ENCODE results near the gene ADIPOQ. TPM values are rescaled to one million over a fixed set of nuclear protein-coding genes. Genes with fewer than 3 reads are reported as not detected.

The ADIPOQ gene
- total and polyA plus RNA-seq, 4 donors = 0.02 TPM; not detected in 3

DNA sequence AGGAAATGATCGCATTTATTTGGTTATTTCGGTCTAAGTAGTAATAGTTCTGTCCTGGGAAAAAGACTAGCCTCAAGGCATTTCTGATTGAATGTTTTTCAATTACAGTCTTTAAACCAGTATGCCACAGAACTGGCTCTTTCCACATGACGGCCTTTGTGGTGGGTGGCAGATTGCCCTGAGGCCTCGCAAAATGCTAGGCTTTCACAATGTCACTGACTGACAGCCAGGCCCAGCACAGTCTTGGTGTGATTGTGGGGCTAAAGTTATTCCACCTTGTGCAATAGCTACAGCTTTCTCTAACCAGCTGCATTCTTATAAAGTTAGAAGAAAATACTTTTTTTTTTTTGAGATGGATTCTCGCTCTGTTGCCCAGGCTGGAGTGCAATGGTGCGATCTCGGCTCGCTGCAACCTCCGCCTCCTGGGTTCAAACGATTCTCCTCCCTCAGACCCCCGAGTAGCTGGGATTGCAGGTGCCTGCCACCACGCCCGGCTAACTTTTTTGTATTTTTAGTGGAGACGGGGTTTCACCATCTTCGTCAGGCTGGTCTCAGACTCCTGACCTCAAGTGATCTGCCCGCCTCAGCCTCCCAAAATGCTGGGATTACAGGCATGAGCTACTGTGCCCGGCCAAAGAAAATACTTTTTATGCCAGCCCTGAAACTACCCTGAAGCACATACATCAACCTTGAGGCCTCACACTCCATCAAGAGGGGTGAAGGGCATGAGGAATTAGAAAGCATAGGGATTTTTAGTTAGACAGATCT, 2.5 kb upstream of the ADIPOQ start:
- 91% methylated on average over 17 of the region's 17 CpGs for WGBS
- H3K4me1 ChIP-seq (ENCODE audit: control insufficient read depth in 4 of 4, insufficient read depth in 4 of 4, low read length in 3 of 4) = no peaks in the 10 kb centered on the region
- no peaks in the 10 kb centered on the region for H3K9me3 ChIP-seq (ENCODE audit: control insufficient read depth in 4 of 4, low read length in 3 of 4)
- no peak for TF ChIP-seq NR2F2 (IDR thresholded peaks at IDR 0.05)
- TF ChIP-seq SP1 (IDR thresholded peaks at IDR 0.05) = no peak
- TF ChIP-seq EGR1 (IDR thresholded peaks at IDR 0.05; ENCODE audit: low read depth in 2 of 2) = no peak
- no peak for TF ChIP-seq YY1 (IDR thresholded peaks at IDR 0.05)
- no peak for TF ChIP-seq GABPA (IDR thresholded peaks at IDR 0.05 in 1 of 2, conservative IDR thresholded peaks at IDR 0.05 in 1 of 2)
- TF ChIP-seq, protein P1, sequence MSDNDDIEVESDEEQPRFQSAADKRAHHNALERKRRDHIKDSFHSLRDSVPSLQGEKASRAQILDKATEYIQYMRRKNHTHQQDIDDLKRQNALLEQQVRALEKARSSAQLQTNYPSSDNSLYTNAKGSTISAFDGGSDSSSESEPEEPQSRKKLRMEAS (IDR thresholded peaks at IDR 0.05) = no peak
- no peak for TF ChIP-seq HNF4A (conservative IDR thresholded peaks at IDR 0.05)
- TF ChIP-seq TAF1 (conservative IDR thresholded peaks at IDR 0.05) = no peak
- TF ChIP-seq RAD21 (IDR thresholded peaks at IDR 0.05) = no peak
- no peaks in the 10 kb centered on the region for H3K27me3 ChIP-seq (ENCODE audit: control insufficient read depth in 4 of 4, insufficient read depth in 4 of 4, low read length in 3 of 4)
- H3K36me3 ChIP-seq (ENCODE audit: control insufficient read depth in 4 of 4, insufficient read depth in 3 of 4, low read depth in 1 of 4, low read length in 3 of 4) = no peaks in the 10 kb centered on the region
- H3K4me3 ChIP-seq (ENCODE audit: low read depth in 1 of 3, low read length in 3 of 3) = no peak overlapping the region
- no peak overlapping the region for H3K27ac ChIP-seq (ENCODE audit: low read depth in 1 of 2, low read length in 2 of 2)
- H3K9ac ChIP-seq (ENCODE audit: low read depth in 1 of 2, low read length in 2 of 2) = no peak overlapping the region
- no peak for DNase-seq (ENCODE audit: low spot score)

DNA sequence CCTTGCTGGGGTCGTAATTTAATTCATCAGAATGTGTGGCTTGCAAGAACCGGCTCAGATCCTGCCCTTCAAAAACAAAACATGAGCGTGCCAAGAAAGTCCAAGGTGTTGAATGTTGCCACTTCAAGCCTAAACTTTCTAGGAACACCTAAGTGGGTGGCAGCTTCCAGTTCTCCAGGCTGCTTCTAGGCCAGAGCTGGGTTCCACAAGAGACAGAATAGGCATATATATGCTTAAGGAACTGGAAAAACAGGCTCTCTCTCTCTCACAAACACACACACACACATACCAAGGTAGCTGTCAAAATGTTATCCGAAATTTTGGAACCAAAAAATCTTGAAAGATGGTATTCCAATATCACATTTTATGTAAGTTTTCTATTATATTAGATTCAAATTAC, 890 bp upstream of the ADIPOQ start:
- no peaks in the 10 kb centered on the region for H3K36me3 ChIP-seq (ENCODE audit: control insufficient read depth in 4 of 4, insufficient read depth in 3 of 4, low read depth in 1 of 4, low read length in 3 of 4)
- no peak overlapping the region for H3K9ac ChIP-seq (ENCODE audit: low read depth in 1 of 2, low read length in 2 of 2)
- no peaks in the 10 kb centered on the region for H3K9me3 ChIP-seq (ENCODE audit: control insufficient read depth in 4 of 4, low read length in 3 of 4)
- no peak overlapping the region for H3K27ac ChIP-seq (ENCODE audit: low read depth in 1 of 2, low read length in 2 of 2)
- no peaks in the 10 kb centered on the region for H3K27me3 ChIP-seq (ENCODE audit: control insufficient read depth in 4 of 4, insufficient read depth in 4 of 4, low read length in 3 of 4)
- H3K4me3 ChIP-seq (ENCODE audit: low read depth in 1 of 3, low read length in 3 of 3) = no peak overlapping the region
- DNase-seq (ENCODE audit: low spot score) = no peak
- no peak for TF ChIP-seq HNF4G (IDR thresholded peaks at IDR 0.05)
- TF ChIP-seq SP1 (IDR thresholded peaks at IDR 0.05) = no peak
- TF ChIP-seq TAF1 (conservative IDR thresholded peaks at IDR 0.05) = no peak
- TF ChIP-seq, protein P2, sequence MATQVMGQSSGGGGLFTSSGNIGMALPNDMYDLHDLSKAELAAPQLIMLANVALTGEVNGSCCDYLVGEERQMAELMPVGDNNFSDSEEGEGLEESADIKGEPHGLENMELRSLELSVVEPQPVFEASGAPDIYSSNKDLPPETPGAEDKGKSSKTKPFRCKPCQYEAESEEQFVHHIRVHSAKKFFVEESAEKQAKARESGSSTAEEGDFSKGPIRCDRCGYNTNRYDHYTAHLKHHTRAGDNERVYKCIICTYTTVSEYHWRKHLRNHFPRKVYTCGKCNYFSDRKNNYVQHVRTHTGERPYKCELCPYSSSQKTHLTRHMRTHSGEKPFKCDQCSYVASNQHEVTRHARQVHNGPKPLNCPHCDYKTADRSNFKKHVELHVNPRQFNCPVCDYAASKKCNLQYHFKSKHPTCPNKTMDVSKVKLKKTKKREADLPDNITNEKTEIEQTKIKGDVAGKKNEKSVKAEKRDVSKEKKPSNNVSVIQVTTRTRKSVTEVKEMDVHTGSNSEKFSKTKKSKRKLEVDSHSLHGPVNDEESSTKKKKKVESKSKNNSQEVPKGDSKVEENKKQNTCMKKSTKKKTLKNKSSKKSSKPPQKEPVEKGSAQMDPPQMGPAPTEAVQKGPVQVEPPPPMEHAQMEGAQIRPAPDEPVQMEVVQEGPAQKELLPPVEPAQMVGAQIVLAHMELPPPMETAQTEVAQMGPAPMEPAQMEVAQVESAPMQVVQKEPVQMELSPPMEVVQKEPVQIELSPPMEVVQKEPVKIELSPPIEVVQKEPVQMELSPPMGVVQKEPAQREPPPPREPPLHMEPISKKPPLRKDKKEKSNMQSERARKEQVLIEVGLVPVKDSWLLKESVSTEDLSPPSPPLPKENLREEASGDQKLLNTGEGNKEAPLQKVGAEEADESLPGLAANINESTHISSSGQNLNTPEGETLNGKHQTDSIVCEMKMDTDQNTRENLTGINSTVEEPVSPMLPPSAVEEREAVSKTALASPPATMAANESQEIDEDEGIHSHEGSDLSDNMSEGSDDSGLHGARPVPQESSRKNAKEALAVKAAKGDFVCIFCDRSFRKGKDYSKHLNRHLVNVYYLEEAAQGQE (IDR thresholded peaks at IDR 0.05) = no peak
- TF ChIP-seq, protein P3, sequence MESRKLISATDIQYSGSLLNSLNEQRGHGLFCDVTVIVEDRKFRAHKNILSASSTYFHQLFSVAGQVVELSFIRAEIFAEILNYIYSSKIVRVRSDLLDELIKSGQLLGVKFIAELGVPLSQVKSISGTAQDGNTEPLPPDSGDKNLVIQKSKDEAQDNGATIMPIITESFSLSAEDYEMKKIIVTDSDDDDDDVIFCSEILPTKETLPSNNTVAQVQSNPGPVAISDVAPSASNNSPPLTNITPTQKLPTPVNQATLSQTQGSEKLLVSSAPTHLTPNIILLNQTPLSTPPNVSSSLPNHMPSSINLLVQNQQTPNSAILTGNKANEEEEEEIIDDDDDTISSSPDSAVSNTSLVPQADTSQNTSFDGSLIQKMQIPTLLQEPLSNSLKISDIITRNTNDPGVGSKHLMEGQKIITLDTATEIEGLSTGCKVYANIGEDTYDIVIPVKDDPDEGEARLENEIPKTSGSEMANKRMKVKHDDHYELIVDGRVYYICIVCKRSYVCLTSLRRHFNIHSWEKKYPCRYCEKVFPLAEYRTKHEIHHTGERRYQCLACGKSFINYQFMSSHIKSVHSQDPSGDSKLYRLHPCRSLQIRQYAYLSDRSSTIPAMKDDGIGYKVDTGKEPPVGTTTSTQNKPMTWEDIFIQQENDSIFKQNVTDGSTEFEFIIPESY (IDR thresholded peaks at IDR 0.05) = no peak
- no peak for TF ChIP-seq NR2F2 (IDR thresholded peaks at IDR 0.05)
- TF ChIP-seq EGR1 (IDR thresholded peaks at IDR 0.05; ENCODE audit: low read depth in 2 of 2) = no peak
- TF ChIP-seq, protein P4, sequence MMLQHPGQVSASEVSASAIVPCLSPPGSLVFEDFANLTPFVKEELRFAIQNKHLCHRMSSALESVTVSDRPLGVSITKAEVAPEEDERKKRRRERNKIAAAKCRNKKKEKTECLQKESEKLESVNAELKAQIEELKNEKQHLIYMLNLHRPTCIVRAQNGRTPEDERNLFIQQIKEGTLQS (IDR thresholded peaks at IDR 0.05) = no peak
- no peak for TF ChIP-seq GABPA (IDR thresholded peaks at IDR 0.05 in 1 of 2, conservative IDR thresholded peaks at IDR 0.05 in 1 of 2)
- TF ChIP-seq, protein P5, sequence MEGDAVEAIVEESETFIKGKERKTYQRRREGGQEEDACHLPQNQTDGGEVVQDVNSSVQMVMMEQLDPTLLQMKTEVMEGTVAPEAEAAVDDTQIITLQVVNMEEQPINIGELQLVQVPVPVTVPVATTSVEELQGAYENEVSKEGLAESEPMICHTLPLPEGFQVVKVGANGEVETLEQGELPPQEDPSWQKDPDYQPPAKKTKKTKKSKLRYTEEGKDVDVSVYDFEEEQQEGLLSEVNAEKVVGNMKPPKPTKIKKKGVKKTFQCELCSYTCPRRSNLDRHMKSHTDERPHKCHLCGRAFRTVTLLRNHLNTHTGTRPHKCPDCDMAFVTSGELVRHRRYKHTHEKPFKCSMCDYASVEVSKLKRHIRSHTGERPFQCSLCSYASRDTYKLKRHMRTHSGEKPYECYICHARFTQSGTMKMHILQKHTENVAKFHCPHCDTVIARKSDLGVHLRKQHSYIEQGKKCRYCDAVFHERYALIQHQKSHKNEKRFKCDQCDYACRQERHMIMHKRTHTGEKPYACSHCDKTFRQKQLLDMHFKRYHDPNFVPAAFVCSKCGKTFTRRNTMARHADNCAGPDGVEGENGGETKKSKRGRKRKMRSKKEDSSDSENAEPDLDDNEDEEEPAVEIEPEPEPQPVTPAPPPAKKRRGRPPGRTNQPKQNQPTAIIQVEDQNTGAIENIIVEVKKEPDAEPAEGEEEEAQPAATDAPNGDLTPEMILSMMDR (IDR thresholded peaks at IDR 0.05; ENCODE audit: low read depth, low read length, missing input control) = no peak
- no peak for TF ChIP-seq FOXA2 (IDR thresholded peaks at IDR 0.05)
- no peak for TF ChIP-seq YY1 (IDR thresholded peaks at IDR 0.05)
- TF ChIP-seq JUND (IDR thresholded peaks at IDR 0.05) = no peak
- TF ChIP-seq HNF4A (conservative IDR thresholded peaks at IDR 0.05) = no peak
- no peak for TF ChIP-seq RAD21 (IDR thresholded peaks at IDR 0.05)
- TF ChIP-seq RXRA (IDR thresholded peaks at IDR 0.05) = no peak
- TF ChIP-seq FOXA1 (IDR thresholded peaks at IDR 0.05) = no peak
- TF ChIP-seq, protein P1 (IDR thresholded peaks at IDR 0.05) = no peak
- 78% methylated on average over 4 of the region's 4 CpGs for WGBS
- H3K4me1 ChIP-seq (ENCODE audit: control insufficient read depth in 4 of 4, insufficient read depth in 4 of 4, low read length in 3 of 4) = no peaks in the 10 kb centered on the region

Measured in liver (tissue), 9 donors.